ENCODE data around the gene AADACL4.
"Not testable (repeated sequence)": the region's sequence is repeated elsewhere in the genome, so short reads cannot be mapped to it uniquely, and the experiment has no call there.

AADACL4 gene

GRCh38 chr1:12630946-12631530 is 12.8 kb upstream of the AADACL4 start:
- DNase-seq: no peak

GRCh38 chr1:12631571-12631970 is 12.3 kb upstream of the AADACL4 start:
- DNase-seq: no peak

GRCh38 chr1:12634156-12634555 is 9.7 kb upstream of the AADACL4 start:
- no peak for DNase-seq

- DNase-seq: no peak
These were observed 9.1 kb upstream of the AADACL4 start for GRCh38 chr1:12634696-12635202.

- DNase-seq: no peak
These were observed 7.6 kb upstream of the AADACL4 start for GRCh38 chr1:12636098-12636950.

- DNase-seq: no peak
These were observed 6.2 kb upstream of the AADACL4 start for GRCh38 chr1:12637693-12638092.

- DNase-seq: no peak
These were observed 3.5 kb upstream of the AADACL4 start for GRCh38 chr1:12640237-12640957.

- no peak for DNase-seq
These were observed 3.0 kb upstream of the AADACL4 start for GRCh38 chr1:12640958-12641272.

GRCh38 chr1:12643079-12643478 is 806 bp upstream of the AADACL4 start:
- DNase-seq: no peak

- DNase-seq: no peak
These were observed 352 bp downstream of the AADACL4 start for GRCh38 chr1:12644237-12644636.

- DNase-seq: no peak
These were observed 944 bp downstream of the AADACL4 start for GRCh38 chr1:12644829-12645228.

GRCh38 chr1:12645401-12645800 is 1.5 kb downstream of the AADACL4 start:
- not testable (repeated sequence) for DNase-seq

- no peak for DNase-seq
These were observed 4.9 kb downstream of the AADACL4 start for GRCh38 chr1:12648741-12649140.

- DNase-seq: no peak
These were observed 6.1 kb downstream of the AADACL4 start for GRCh38 chr1:12649971-12650421.

- no peak for DNase-seq
These were observed 10.2 kb downstream of the AADACL4 start for GRCh38 chr1:12654004-12654567.

- DNase-seq: no peak
These were observed 10.8 kb downstream of the AADACL4 start for GRCh38 chr1:12654657-12655056.

- no peak for DNase-seq
These were observed 12.7 kb downstream of the AADACL4 start for GRCh38 chr1:12656575-12656974.

- no peak for DNase-seq
These were observed 13.4 kb downstream of the AADACL4 start for GRCh38 chr1:12657060-12657884.

GRCh38 chr1:12657885-12658512 is 14.1 kb downstream of the AADACL4 start:
- not testable (repeated sequence) for DNase-seq

- DNase-seq: peak; percentile 40
These were observed 14.9 kb downstream of the AADACL4 start for GRCh38 chr1:12658531-12659453.

Measured in NCI-H446 treated with DMSO at 0.1 percent for 48 hours (cell line).